Measurements from ENCODE around the gene CTAGE15.
A peak's percentile ranks its signal among the peaks of the same experiment; 100 is the strongest.
"Not testable (repeated sequence)": the region's sequence is repeated elsewhere in the genome, so short reads cannot be mapped to it uniquely, and the experiment has no call there.

CTAGE15 gene, protein sequence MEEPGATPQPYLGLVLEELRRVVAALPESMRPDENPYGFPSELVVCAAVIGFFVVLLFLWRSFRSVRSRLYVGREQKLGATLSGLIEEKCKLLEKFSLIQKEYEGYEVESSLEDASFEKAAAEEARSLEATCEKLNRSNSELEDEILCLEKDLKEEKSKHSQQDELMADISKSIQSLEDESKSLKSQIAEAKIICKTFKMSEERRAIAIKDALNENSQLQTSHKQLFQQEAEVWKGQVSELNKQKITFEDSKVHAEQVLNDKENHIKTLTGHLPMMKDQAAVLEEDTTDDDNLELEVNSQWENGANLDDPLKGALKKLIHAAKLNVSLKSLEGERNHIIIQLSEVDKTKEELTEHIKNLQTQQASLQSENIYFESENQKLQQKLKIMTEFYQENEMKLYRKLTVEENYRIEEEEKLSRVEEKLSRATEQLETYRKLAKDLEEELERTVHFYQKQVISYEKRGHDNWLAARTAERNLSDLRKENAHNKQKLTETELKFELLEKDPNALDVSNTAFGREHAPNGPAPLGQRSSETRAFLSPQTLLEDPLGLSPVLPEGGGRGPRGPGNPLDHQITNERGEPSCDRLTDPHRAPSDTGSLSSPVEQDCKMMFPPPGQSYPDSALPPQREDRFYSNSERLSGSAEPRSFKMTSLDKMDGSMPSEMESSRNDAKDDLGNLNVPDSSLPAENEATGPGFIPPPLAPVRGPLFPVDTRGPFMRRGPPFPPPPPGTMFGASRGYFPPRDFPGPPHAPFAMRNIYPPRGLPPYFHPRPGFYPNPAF

GRCh38 chr7:143571501-143571900 is at the start of gene CTAGE15:
CTAGE15 (plus strand) TSS chr7:143571801; CDS start chr7:143571818, 17 bp downstream.
- not testable (repeated sequence) for FAIRE-seq; DNase-seq (ENCODE audit: insufficient read length, low spot score)

GRCh38 chr7:143522309-143522916 is 49.2 kb upstream of the CTAGE15 start:
- peak; percentile 95 for FAIRE-seq

GRCh38 chr7:143531169-143531926 is 40.3 kb upstream of the CTAGE15 start:
- FAIRE-seq; DNase-seq (ENCODE audit: insufficient read length, low spot score): not testable (repeated sequence)

More at GRCh38 chr7:143522309-143522916, 49.2 kb upstream of the CTAGE15 start:
- not testable (repeated sequence) for DNase-seq (ENCODE audit: insufficient read length, low spot score)

DNA sequence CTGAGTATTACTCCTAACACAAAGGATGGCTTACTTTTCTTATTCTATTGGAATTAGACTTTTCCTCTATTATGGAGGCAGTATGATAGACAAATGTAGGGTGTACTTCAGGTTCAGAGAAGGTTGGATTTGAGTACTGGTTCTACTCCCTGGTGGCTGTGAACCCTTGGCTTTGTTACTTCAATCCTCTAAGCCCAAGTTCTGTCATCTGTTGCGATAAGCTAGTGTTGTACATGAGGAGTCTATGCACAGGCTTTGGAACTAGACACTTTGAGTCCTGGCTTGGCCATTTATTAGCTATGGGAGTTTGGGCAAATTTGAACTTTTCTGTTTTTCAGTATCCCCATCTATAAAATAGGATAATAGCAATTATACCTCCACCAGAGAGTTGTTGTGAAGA is 39.7 kb upstream of the CTAGE15 start:
- not testable (repeated sequence) for DNase-seq (ENCODE audit: insufficient read length, low spot score); FAIRE-seq

DNA sequence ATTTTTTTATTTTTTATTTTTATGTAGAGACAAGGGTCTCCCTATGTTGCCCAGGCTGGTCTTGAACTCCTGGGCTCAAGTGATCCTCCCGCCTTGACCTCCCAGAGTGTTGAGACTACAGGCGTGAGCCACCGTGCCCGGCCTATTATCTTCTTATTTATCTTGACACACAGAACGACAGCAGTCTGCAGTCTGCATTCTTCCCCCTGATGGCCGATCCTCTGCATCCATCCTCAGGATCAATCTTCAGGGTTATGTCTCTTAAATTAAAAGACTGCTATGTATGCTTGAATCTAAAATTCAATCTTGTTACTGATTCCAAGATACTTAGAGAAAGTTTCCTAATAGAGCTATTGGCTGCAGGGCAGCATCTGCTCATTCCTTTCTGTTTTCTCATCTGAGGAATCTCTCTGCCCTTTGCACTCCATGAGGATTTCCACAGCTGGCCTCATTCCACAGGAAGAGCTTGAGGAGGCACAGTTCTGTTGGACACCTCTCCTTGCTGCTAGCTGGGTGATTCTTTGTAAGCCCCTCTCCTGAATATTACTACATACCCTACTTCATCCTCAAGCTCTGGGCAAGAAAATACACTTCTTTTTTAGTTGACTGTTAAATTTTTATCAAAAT is 38.3 kb upstream of the CTAGE15 start:
- FAIRE-seq: not testable (repeated sequence)

DNA sequence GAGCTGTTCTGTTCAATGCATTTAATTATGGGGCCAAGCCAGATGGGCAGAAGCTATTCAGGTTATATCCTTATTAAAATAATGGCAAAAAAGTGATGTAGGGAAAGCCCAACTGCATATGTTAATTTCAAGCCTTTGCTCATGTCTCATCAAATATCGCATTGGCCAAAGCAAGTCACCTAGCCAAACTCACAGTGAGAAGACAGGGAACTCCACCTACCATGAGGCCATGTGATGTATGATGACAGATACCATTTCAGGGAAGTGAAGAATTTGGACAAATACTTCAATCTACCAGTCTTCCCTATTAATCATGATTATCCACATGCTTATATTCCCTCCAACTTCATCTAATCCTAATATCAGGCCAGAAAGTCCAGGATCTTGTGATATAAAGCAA is 35.2 kb upstream of the CTAGE15 start:
- not testable (repeated sequence) for FAIRE-seq; DNase-seq (ENCODE audit: insufficient read length, low spot score)

More for the DNA sequence above, 38.3 kb upstream of the CTAGE15 start:
- not testable (repeated sequence) for DNase-seq (ENCODE audit: insufficient read length, low spot score)

GRCh38 chr7:143543288-143544038 is 28.1 kb upstream of the CTAGE15 start:
- not testable (repeated sequence) for DNase-seq (ENCODE audit: insufficient read length, low spot score); FAIRE-seq

DNA sequence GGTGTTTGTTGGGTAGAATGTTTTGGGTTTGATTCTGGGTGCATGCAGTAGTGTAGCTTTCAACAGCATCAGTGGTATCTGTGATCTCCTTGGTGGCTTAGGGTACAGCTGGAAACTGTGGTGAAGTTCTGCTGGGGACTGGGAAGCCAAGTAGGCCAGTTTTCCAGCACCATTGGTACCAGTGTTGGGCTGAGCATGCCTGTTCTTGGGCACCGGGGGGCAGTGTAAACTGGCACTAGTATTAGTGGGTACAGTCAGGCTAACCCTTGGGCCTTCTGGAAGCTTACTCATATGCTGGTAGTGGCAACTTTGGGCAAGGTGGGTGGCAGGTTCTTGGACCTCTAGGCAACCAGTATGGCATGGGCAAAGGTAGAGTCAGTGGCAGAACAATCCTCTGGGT is 15.6 kb upstream of the CTAGE15 start:
- DNase-seq (ENCODE audit: insufficient read length, low spot score); FAIRE-seq: not testable (repeated sequence)

GRCh38 chr7:143563306-143563705 is 8.3 kb upstream of the CTAGE15 start:
- not testable (repeated sequence) for DNase-seq (ENCODE audit: insufficient read length, low spot score); FAIRE-seq

DNA sequence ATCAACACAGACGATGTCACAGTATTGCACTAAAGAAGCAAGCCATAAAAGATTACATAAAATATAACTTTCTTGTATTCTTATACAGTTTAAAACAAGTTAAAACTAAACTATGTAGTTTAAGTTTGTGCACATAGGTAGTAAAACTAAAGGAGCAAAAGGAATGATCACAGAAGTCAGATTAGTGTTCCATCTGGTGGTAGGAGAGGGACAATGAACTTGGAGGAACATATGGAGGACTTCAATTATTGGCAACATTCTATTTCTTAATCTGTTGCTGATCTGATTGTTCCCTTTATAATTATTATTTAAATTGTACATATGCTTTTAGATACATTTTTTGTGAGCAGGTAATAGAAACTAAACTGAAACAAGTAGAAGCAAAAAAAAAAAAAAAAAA is 5.6 kb upstream of the CTAGE15 start:
- not testable (repeated sequence) for DNase-seq (ENCODE audit: insufficient read length, low spot score); FAIRE-seq

DNA sequence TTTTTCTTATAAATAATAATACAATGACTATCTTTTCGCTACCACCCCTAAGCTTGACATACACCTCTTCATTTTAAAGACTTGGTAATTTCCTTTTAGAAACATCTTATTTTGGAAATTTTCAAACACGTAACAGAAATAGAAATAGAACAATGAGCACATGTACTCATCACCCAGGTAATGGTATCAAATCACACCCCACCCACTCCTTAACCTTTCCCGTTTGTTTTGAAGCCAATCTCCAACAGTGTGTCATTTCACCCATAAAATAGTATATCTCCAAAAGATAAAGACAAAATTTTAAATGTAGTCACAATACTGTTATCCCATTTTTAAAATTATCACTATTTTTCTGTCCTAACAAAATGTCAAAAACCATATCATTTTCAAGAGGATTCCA is 16.6 kb downstream of the CTAGE15 start:
- not testable (repeated sequence) for DNase-seq (ENCODE audit: insufficient read length, low spot score); FAIRE-seq

- DNase-seq (ENCODE audit: insufficient read length, low spot score): not testable (repeated sequence)
- FAIRE-seq: peak; percentile 72
Measured at GRCh38 chr7:143589897-143590296, 18.3 kb downstream of the CTAGE15 start.

- FAIRE-seq; DNase-seq (ENCODE audit: insufficient read length, low spot score): not testable (repeated sequence)
Measured at GRCh38 chr7:143598086-143598485, 26.5 kb downstream of the CTAGE15 start.

GRCh38 chr7:143603549-143603948 is 31.9 kb downstream of the CTAGE15 start:
- DNase-seq (ENCODE audit: insufficient read length, low spot score); FAIRE-seq: not testable (repeated sequence)

- not testable (repeated sequence) for DNase-seq (ENCODE audit: insufficient read length, low spot score); FAIRE-seq
Measured at GRCh38 chr7:143606088-143606487, 34.5 kb downstream of the CTAGE15 start.

GRCh38 chr7:143615545-143615944 is 43.9 kb downstream of the CTAGE15 start:
- DNase-seq (ENCODE audit: insufficient read length, low spot score); FAIRE-seq: not testable (repeated sequence)

DNA sequence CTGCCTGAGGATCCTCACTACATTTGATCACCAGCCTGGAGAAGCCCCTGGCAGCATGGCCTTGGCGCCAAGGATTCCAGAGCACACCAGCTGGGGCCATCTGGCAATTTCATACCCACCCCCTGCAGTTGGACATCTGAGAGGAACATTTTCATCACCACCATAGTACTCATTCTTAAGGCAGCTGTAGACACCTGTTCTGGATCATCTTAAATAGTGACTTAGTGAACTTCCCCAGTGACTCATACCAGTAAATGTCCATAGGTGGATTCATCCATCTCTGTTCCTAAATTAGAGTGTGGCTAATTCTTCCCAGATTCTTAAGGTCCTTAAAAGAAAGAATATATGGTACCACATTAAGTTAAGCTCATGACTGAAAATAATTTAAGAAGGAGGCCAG is 45.6 kb downstream of the CTAGE15 start:
- DNase-seq (ENCODE audit: insufficient read length, low spot score); FAIRE-seq: not testable (repeated sequence)

DNA sequence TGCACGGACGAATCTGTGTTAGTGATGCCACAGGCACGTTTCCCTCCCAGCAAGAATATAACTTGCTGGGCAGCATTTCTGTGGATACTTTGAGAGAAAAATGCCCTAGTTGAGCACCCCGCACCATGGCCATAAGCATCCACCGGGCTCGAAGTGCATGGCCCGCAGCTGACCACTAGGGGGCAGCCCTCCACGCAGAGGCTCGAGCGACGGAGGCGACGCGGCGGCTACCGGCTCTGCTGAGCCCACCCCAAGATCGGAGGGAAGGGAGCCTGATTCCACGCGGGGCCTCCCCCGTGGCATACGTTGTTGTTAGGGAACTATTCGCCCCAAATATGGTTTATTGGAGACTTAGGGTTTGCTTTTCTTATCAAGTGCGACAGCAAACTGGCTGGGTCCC is 48.5 kb downstream of the CTAGE15 start:
- peak; percentile 15 for FAIRE-seq
- not testable (repeated sequence) for DNase-seq (ENCODE audit: insufficient read length, low spot score)

All from H54 (cell line).